BJ (cell line): ENCODE measurements around the gene BCL6B. TPM values are rescaled to one million over a fixed set of nuclear protein-coding genes. Genes with fewer than 3 reads are reported as not detected.
"Not testable (repeated sequence)": the region's sequence is repeated elsewhere in the genome, so short reads cannot be mapped to it uniquely, and the experiment has no call there.

Experiments
- CTCF ChIA-PET: fragments of 350-600 bp; formaldehyde crosslinking; extraction: SDS; loops from one replicate; lab custom pipeline; 2021; ENCODE audit warnings: antibody characterized with exemption, inconsistent platforms; lab: Yijun Ruan, JAX
- POLR2A ChIA-PET: fragments of 300-600 bp; sonication (Branson Sonifier 250); formaldehyde crosslinking; extraction: SDS; loops from one replicate; lab custom pipeline; 2021; ENCODE audit warnings: antibody characterized with exemption; lab: Charles Lee
- DNase-seq: peaks from one replicate; pipeline ENCODE4 v3.0.0-alpha.2; 2011; ENCODE audit warnings: low read depth
- H3K27me3 ChIP-seq: 2 replicates; pipeline ENCODE4 v1.6.0; 2011; ENCODE audit warnings: low read length; ENCODE audit not compliant: control insufficient read depth, insufficient read depth
- H3K36me3 ChIP-seq: 2 replicates; pipeline ENCODE4 v1.5.1; 2011; ENCODE audit warnings: low read length; ENCODE audit not compliant: control insufficient read depth, insufficient read depth
- H3K4me3 ChIP-seq: 2 replicates; pipeline ENCODE4 v1.5.1; 2011; ENCODE audit warnings: low read depth, mild to moderate bottlenecking, control low read depth, low read length
- polyA plus RNA-seq: library from polyadenylated mRNA; depleted of rRNA; stranded (reverse); fragments of >200 nt; gene quantifications from 2 replicates; pipeline ENCODE4 v1.2.3, GENCODE V29; 2011
- TF ChIP-seq, protein P1 (sequence below): IDR thresholded peaks from 2 replicates; pipeline ENCODE4 v1.5.1; 2011; ENCODE audit warnings: low read depth, mild to moderate bottlenecking, control low read depth, inconsistent platforms, low read length, moderate library complexity; ENCODE audit not compliant: insufficient read depth

BCL6B gene
- polyA plus RNA-seq, 1 experiment = not detected

DNA sequence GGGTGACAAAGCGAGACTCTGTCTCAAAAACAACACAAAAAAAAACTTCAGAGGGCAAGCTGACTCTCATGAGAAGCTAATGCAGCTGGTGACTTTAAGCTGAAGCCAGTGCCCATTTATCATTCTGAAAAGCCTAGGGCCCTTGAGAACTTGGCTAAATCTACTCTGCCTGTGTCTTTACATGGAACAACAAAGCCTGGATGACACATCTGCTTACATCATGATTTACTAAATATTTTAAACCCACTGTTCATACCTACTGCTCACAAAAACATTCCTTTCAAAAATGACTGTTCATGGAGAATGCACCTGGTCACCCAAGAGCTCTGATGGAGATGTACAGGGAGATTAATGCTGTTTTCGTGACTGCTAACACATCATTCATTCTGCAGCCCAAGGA lies 33.1 kb upstream of the BCL6B start:
- Histone ChIP-seq H3K27me3 (no peaks in the 10 kb centered on the region), H3K4me3 (no peak overlapping the region), H3K36me3 (no peaks in the 10 kb centered on the region)
- DNase-seq = no peak
- POLR2A ChIA-PET = no interaction called here
- TF ChIP-seq, protein P1, sequence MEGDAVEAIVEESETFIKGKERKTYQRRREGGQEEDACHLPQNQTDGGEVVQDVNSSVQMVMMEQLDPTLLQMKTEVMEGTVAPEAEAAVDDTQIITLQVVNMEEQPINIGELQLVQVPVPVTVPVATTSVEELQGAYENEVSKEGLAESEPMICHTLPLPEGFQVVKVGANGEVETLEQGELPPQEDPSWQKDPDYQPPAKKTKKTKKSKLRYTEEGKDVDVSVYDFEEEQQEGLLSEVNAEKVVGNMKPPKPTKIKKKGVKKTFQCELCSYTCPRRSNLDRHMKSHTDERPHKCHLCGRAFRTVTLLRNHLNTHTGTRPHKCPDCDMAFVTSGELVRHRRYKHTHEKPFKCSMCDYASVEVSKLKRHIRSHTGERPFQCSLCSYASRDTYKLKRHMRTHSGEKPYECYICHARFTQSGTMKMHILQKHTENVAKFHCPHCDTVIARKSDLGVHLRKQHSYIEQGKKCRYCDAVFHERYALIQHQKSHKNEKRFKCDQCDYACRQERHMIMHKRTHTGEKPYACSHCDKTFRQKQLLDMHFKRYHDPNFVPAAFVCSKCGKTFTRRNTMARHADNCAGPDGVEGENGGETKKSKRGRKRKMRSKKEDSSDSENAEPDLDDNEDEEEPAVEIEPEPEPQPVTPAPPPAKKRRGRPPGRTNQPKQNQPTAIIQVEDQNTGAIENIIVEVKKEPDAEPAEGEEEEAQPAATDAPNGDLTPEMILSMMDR = no peak
- CTCF ChIA-PET = interaction anchor here (1.0 to 2.4 kb wide), 4 partner anchors 13 to 75 kb away, joined by 3 to 7 read pairs (median 6); no protein-coding TSS in a partner anchor

DNA sequence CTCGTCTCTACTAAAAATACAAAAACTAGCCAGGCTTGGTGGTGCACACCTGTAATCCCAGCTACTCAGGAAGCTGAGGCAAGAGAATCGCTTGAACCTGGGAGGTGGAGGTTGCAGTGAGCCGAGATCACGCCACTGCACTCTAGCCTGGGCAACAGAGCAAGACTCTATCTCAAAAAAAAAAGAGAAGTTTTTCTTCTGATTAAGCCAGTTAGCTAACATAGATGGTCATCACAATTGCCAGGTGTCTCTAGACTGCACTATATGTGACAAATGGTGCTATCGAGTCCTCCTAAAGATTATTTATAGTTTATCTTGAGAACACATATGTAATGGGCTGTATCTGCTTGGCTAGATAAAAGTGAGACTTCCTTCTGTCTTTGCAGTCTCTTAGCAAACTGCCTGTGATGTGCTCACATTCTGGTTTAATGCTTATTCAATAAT lies 29.2 kb upstream of the BCL6B start:
- H3K4me3 ChIP-seq, POLR2A ChIA-PET, DNase-seq, H3K27me3 ChIP-seq, H3K36me3 ChIP-seq: not testable (repeated sequence)
- CTCF ChIA-PET = interaction anchor here (0.6 to 4.4 kb wide), 4 partner anchors 10 to 83 kb away, joined by 3 to 26 read pairs (median 6); no protein-coding TSS in a partner anchor

DNA sequence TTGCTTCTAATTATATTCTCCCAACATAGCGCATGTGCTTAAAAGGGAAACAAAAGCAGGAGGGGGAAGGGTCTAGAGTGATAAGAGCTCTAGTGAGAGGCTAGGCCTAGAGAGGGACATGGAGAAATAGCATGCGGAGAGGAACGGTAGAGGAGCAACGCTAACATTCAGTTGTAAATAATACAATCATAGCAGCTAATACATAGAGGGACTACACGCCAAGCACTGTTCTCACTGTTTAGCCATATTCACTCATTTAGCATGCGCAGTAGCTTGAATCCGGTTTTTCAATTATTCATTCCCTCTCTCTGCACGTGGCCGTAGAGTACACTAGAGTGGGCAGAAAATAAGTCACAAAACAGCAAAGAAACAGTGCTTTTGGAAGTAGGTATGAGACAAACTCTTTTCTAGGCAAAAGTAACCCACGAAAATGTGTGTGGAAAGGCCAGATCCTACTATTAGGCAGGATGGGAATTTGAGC lies 28.7 kb upstream of the BCL6B start:
- TF ChIP-seq, protein P1 = no peak
- POLR2A ChIA-PET = no interaction called here

DNA sequence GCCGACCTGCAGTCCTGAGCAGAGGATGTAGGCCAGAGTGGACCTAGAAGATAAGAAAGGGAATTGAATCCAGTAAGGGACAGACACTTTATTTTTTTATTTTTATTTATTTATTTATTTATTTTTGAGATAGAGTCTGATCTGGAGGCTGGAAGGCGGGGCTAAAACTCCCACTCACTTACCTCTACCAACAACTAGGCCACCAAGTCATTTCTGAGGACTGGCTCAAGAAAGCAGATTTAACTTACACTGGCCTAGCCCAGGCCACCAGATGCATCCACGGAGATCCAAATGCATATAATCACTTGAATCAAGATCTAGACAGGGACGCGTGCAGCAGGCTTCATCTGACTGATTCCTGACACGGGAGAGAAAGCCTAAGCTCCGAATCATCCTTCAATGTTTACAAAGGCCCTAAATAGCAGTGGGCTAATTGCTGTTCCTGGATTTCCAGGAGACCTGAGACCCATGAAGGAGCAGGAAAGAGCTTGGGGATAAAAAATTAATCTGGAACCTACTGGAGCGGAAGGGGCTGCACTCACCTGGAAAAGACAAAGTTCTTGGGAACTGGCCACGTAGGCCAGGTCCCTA lies 28.1 kb upstream of the BCL6B start:
- TF ChIP-seq, protein P1 = no peak
- Histone ChIP-seq H3K4me3 (no peak overlapping the region), H3K27me3 (no peaks in the 10 kb centered on the region), H3K36me3 (peaks cover 11% of the 10 kb centered on the region; the same call in 1 of the 2 replicates)
- DNase-seq = no peak
- POLR2A ChIA-PET = no interaction called here
- CTCF ChIA-PET = interaction anchor here (2.5 to 4.4 kb wide), 2 partner anchors 9 to 84 kb away, joined by 7 to 26 read pairs; no protein-coding TSS in a partner anchor

More for the DNA sequence above, 28.7 kb upstream of the BCL6B start:
- CTCF ChIA-PET = interaction anchor here (0.6 to 4.4 kb wide), 4 partner anchors 9 to 83 kb away, joined by 3 to 26 read pairs (median 6); no protein-coding TSS in a partner anchor
- no peaks in the 10 kb centered on the region for H3K27me3 ChIP-seq
- no peak overlapping the region for H3K4me3 ChIP-seq
- peaks cover 6% of the 10 kb centered on the region; the same call in 1 of the 2 replicates for H3K36me3 ChIP-seq
- no peak for DNase-seq

DNA sequence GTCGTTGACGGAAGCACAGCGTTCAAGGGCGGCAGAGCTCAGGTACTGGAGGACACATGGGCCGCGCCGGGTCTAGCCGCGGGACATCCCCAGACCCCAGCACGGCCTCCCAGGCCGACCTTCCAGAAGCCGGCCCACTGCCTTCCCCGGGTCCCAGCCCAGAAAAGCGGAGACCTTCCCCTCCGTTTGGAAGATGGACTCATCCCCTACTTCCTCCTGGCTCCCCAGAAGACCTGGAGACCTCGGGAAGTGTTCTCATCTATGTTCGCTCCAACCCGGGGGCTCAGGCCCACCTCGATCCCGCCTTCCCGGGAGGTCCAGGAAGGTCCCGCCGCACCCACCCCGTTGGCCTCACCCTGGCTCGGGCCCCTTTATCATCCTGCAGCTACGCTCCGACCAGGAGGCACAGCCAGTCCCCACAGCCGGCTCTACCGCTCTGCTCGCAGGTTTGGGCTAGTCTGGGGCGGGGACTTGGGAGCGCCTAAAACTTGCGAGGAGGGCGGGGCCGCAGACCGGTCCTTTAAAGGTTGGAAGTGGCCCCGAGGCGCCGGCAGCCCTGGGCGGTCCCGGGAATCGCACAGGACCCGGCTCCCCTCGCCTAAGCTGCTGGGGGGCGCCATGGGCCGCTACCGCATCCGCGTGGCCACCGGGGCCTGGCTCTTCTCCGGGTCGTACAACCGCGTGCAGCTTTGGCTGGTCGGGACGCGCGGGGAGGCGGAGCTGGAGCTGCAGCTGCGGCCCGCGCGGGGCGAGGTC lies 27.2 kb upstream of the BCL6B start, which contains the start of gene ALOX12:
Gene ALOX12, plus strand, starts transcription at position 550 of the 756 bp plus-strand sequence. Its CDS starts 69 bp downstream, at position 619.
- CTCF ChIA-PET = interaction anchor here (0.8 to 4.4 kb wide), 6 partner anchors 8 to 330 kb away, joined by 3 to 26 read pairs (median 5); no protein-coding TSS in a partner anchor
- TF ChIP-seq, protein P1 = no peak
- Histone ChIP-seq H3K4me3 (peak within 1 kb of the TSS; percentile 16), H3K36me3 (peaks cover 12% of the 10 kb centered on the region), H3K27me3 (no peaks in the 10 kb centered on the region)
- DNase-seq = no peak
- POLR2A ChIA-PET = no interaction called here
